ENCODE results near the gene KRTAP2-4.
"Not testable (repeated sequence)": the region's sequence is repeated elsewhere in the genome, so short reads cannot be mapped to it uniquely, and the experiment has no call there.

KRTAP2-4 gene

DNA sequence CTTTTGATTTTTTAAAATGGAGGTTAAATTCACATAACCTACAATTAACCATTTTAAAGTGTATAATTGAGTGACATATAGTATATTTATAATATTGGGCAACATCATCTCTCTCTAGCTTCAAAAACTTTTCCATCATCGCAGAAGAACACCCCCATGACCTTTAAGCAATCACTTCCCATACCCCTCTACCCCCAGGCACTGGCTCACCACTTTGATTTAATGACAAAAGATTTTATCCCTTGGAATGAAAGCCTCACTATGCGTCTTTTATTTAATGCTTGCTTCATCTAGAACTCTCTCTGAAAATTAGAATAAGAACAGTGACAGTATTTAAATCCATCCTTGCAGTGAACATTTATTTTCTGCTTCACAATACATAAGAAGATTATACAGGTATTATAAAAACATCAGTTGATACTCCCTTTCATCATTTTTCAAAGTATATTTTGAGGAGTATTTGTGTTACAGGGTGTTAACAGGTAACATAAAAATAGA, 27.8 kb downstream of the KRTAP2-4 start:
- no peak for DNase-seq (ENCODE audit: low read depth, low spot score)
- in situ Hi-C loops (cut with HindIII; ENCODE audit: low sequenced_read_pairs) = no loop called here
- no peak overlapping the region for H3K4me3 ChIP-seq (ENCODE audit: low read depth, low read length)
- TF ChIP-seq, protein P1, sequence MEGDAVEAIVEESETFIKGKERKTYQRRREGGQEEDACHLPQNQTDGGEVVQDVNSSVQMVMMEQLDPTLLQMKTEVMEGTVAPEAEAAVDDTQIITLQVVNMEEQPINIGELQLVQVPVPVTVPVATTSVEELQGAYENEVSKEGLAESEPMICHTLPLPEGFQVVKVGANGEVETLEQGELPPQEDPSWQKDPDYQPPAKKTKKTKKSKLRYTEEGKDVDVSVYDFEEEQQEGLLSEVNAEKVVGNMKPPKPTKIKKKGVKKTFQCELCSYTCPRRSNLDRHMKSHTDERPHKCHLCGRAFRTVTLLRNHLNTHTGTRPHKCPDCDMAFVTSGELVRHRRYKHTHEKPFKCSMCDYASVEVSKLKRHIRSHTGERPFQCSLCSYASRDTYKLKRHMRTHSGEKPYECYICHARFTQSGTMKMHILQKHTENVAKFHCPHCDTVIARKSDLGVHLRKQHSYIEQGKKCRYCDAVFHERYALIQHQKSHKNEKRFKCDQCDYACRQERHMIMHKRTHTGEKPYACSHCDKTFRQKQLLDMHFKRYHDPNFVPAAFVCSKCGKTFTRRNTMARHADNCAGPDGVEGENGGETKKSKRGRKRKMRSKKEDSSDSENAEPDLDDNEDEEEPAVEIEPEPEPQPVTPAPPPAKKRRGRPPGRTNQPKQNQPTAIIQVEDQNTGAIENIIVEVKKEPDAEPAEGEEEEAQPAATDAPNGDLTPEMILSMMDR (IDR thresholded peaks at IDR 0.05; ENCODE audit: low read depth, low read length) = no peak

DNA sequence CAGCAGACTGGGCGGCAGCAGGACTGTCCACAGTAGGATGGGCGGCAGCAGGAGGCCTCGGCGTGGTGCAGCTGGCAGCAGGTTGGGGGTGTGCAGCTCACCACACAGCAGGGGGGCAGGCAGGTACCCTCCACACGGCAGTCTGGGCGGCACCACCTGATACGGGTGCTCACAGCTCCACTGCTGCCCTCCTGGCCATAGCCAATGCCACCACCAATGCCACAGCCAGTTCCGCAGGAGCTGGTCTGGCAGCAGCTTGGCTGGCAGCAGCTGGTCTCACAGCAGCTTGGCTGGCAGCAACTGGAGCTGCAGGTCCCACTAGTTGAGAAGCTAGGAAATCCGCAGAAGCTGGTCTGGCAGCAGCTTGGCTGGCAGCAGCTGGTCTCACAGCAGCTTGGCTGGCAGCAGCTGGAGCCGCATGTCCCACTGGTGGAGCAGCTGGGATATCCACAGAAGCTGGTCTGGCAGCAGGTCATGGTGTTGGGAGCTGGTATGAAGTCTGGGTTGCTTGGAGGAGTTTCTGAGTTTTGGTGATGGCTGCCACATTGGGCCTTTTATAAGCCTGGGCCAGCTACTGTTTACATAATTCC, 31.2 kb downstream of the KRTAP2-4 start, which contains the start of gene KRTAP1-3:
Gene KRTAP1-3 (minus strand): TSS at position 529 of the 590 bp plus-strand sequence. CDS start 53 bp downstream, at position 476.
- H3K4me3 ChIP-seq (ENCODE audit: low read depth, low read length); DNase-seq (ENCODE audit: low read depth, low spot score); in situ Hi-C loops (cut with HindIII; ENCODE audit: low sequenced_read_pairs): not testable (repeated sequence)

DNA sequence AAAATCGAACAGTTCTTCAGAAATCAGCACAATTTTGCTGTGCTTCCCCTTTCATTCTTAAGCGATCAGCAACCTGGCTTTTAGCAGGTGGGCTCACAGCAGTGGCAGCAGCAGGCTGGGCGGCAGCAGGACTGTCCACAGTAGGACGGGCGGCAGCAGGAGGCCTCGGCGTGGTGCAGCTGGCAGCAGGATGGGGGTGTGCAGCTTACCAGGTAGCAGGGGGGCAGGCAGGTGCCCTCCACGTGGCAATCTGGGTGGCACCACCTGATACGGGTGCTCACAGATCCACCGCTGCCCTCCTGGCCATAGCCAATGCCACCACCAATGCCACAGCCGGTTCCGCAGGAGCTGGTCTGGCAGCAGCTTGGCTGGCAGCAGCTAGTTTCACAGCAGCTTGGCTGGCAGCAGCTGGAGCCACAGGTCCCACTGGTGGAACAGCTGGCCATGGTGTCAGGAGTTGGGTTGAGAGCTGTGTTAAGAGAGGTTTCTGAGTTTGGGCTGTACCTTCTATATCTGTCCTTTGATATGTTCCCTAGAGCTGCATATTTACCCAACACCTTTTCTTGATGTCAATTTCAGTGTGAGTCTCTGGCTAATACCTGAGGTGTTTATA, 35.9 kb downstream of the KRTAP2-4 start, which contains the start of gene KRTAP1-4:
Gene KRTAP1-4 (minus strand): TSS at position 563 of the 613 bp plus-strand sequence. CDS start 117 bp downstream, at position 446.
- in situ Hi-C loops (cut with HindIII; ENCODE audit: low sequenced_read_pairs) = no loop called here
- TF ChIP-seq, protein P1 (IDR thresholded peaks at IDR 0.05; ENCODE audit: low read depth, low read length) = no peak
- no peak for DNase-seq (ENCODE audit: low read depth, low spot score)
- no peak within 1 kb of the TSS for H3K4me3 ChIP-seq (ENCODE audit: low read depth, low read length)

DNA sequence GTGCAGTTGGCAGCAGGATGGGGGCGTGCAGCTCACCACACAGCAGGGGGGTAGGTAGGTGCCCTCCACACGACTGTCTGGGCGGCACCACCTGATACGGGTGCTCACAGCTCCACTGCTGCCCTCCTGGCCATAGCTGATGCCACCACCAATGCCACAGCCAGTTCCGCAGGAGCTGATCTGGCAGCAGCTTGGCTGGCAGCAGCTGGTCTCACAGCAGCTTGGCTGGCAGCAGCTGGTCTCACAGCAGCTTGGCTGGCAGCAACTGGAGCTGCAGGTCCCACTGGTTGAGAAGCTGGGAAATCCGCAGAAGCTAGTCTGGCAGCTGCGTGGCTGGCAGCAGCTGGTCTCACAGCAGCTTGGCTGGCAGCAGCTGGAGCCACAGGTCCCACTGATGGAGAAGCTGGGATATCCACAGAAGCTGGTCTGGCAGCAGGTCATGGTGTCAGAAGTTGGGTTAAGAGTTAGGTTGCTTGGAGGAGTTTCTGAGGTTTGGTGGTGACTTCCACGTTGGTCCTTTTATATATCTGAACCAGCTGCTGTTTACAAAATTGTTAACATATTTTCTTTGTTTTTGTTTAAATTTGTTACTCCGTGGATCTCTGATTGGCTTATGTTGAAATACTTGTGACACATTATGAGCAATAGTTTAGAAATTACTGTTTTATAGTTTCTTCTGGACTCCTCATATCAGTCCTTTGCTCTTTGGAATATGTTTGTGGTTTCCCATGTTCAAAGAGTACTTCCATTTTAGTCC, 38.8 kb downstream of the KRTAP2-4 start, which contains the start of gene KRTAP1-5:
Gene KRTAP1-5 (minus strand): TSS at position 494 of the 757 bp plus-strand sequence. CDS start 53 bp downstream, at position 441.
- TF ChIP-seq, protein P1 (IDR thresholded peaks at IDR 0.05; ENCODE audit: low read depth, low read length) = no peak
- H3K4me3 ChIP-seq (ENCODE audit: low read depth, low read length) = no peak within 1 kb of the TSS
- peak; percentile 39 for DNase-seq (ENCODE audit: low read depth, low spot score)
- in situ Hi-C loops (cut with HindIII; ENCODE audit: low sequenced_read_pairs) = no loop called here

DNA sequence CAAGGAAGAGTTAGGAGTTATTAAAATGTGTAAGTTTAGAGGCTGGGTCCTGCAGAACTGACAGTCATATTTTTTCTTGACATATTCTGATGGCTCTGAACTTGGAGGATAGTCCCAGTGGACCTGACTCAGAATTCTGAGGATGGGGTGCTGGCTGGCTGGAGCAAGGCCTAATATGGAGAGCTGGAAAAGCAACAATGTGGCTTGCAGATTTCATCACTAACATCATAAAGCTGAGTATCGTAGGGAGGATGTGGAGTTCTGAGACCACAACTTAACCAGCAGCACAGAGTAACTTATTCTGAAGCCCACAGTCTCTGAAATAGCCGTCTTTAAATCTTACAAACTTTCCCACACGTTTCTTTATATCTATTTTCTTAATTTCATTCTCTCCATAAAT, 41.0 kb downstream of the KRTAP2-4 start:
- in situ Hi-C loops (cut with HindIII; ENCODE audit: low sequenced_read_pairs) = no loop called here
- H3K4me3 ChIP-seq (ENCODE audit: low read depth, low read length) = no peak overlapping the region
- no peak for DNase-seq (ENCODE audit: low read depth, low spot score)
- TF ChIP-seq, protein P1 (IDR thresholded peaks at IDR 0.05; ENCODE audit: low read depth, low read length) = no peak

DNA sequence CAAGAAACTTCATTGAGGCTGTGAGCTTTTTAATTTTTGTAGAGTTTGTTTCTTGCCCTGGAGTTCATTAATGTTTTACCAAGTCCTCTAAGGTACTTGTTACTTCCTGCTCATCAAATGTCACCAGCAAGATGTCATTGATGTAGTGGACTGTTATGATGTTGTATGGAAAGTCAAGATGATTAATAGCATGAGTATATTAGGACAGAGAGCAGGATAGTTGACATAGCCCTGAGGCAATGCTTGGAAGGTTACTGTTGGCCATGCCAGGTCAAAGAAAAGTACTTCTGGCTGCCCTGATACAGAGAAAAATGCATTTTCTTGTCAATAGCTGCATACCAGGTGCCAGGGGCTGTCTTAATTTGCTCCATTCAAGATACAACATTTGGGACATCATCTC, 45.3 kb downstream of the KRTAP2-4 start:
- TF ChIP-seq, protein P1 (IDR thresholded peaks at IDR 0.05; ENCODE audit: low read depth, low read length) = no peak
- no peak overlapping the region for H3K4me3 ChIP-seq (ENCODE audit: low read depth, low read length)
- in situ Hi-C loops (cut with HindIII; ENCODE audit: low sequenced_read_pairs) = no loop called here
- no peak for DNase-seq (ENCODE audit: low read depth, low spot score)
